ENCODE results near the gene CREG1.

Gene CREG1

DNA sequence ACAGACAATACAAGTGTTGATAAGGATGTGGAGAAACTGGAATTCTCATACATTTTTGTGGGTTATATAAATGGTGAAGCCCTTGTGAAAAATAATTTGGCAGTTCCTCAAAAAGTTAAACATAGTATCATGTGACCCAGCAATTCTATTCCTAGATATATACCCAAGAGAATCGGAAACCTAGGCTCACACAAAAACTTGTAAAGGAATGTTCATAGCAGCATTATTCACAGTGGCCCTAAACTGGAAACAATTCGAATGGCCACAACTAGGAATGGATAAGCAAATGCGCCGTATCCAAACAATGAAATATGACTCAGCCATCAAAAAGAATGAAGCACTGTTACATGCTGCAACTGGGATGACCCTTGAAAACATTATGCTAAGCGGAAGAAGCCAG lies 31.3 kb downstream of the CREG1 start:
- TF ChIP-seq EP300 (IDR thresholded peaks at IDR 0.05; ENCODE audit: borderline replicate concordance) (no peak), RAD21 (IDR thresholded peaks at IDR 0.05; ENCODE audit: low read depth) (no peak), TEAD4 (IDR thresholded peaks at IDR 0.05) (no peak), EGR1 (IDR thresholded peaks at IDR 0.05) (no peak), NFIC (IDR thresholded peaks at IDR 0.05) (no peak), ZBTB7A (IDR thresholded peaks at IDR 0.05; ENCODE audit: low read depth) (no peak), YY1 (IDR thresholded peaks at IDR 0.05; ENCODE audit: low read depth) (no peak), TAF1 (IDR thresholded peaks at IDR 0.05; ENCODE audit: low read depth) (no peak), CREB1 (IDR thresholded peaks at IDR 0.05; ENCODE audit: low read depth) (no peak), FOXM1 (IDR thresholded peaks at IDR 0.05; ENCODE audit: borderline replicate concordance, low read depth) (no peak), CEBPB (IDR thresholded peaks at IDR 0.05) (no peak), REST (IDR thresholded peaks at IDR 0.05; ENCODE audit: low read depth) (no peak), TCF12 (IDR thresholded peaks at IDR 0.05; ENCODE audit: low read depth) (no peak)
- TF ChIP-seq, protein P1, sequence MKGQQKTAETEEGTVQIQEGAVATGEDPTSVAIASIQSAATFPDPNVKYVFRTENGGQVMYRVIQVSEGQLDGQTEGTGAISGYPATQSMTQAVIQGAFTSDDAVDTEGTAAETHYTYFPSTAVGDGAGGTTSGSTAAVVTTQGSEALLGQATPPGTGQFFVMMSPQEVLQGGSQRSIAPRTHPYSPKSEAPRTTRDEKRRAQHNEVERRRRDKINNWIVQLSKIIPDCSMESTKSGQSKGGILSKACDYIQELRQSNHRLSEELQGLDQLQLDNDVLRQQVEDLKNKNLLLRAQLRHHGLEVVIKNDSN (IDR thresholded peaks at IDR 0.05): no peak
- TF ChIP-seq, protein P2, sequence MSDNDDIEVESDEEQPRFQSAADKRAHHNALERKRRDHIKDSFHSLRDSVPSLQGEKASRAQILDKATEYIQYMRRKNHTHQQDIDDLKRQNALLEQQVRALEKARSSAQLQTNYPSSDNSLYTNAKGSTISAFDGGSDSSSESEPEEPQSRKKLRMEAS (IDR thresholded peaks at IDR 0.05): no peak

DNA sequence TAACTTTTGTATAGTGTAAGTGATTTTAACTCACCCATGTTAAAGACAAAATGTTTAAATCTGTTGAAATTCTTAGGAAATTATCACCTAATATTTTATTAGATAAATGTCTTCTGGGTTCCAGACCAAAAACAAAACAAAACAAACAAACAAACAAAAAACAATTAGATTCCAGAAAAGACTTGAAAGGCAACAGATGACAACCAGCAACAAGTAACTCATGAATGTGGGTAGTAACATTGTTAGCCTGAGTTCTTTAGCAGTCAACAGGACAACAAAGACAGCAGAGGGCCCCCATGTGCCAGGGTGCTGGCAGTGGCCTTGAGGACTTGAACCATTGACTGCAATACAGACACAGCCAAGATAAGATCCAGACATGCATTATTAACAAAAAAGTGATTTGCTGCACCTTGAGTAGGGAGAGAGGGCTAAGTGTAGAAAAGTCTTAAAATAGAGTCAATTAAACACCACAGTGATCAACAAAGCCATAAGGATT lies 32.8 kb downstream of the CREG1 start:
- TF ChIP-seq ZBTB7A (IDR thresholded peaks at IDR 0.05; ENCODE audit: low read depth): no peak
- TF ChIP-seq CREB1 (IDR thresholded peaks at IDR 0.05; ENCODE audit: low read depth): no peak
- no peak for TF ChIP-seq NFIC (IDR thresholded peaks at IDR 0.05)
- TF ChIP-seq RAD21 (IDR thresholded peaks at IDR 0.05; ENCODE audit: low read depth): 0 out of 2 replicates have a peak, but pooled peaks have one; percentile 11
- TF ChIP-seq, protein P1 (IDR thresholded peaks at IDR 0.05): no peak
- no peak for TF ChIP-seq YY1 (IDR thresholded peaks at IDR 0.05; ENCODE audit: low read depth)

DNA sequence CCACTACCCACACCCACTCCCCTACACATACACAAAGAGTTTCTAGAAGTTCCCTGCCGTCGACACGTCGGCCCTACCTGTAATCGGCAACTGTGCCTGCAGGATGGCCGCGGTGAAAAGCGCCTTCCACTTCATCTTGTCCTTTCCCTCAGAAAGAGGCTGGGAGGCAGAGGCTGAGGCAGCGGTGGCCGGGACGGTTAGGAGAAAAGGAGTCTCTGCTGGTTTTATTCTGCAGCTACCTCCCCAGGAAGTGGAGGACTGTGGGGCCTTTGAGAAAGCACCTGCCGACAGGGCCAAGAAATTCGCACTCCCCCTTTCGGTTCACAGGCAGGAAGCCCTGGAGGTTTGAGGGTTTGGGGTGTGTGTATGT lies 35.2 kb downstream of the CREG1 start, which contains the start of gene CD247:
CD247 (minus strand) TSS at position 199 of the 370 bp plus-strand sequence; CDS start at position 135, 64 bp downstream.
- TF ChIP-seq CEBPB (IDR thresholded peaks at IDR 0.05) (no peak), CREB1 (IDR thresholded peaks at IDR 0.05; ENCODE audit: low read depth) (no peak), EGR1 (IDR thresholded peaks at IDR 0.05) (no peak), FOXM1 (IDR thresholded peaks at IDR 0.05; ENCODE audit: borderline replicate concordance, low read depth) (no peak), TCF12 (IDR thresholded peaks at IDR 0.05; ENCODE audit: low read depth) (no peak), NFIC (IDR thresholded peaks at IDR 0.05) (no peak), TEAD4 (IDR thresholded peaks at IDR 0.05) (no peak), REST (IDR thresholded peaks at IDR 0.05; ENCODE audit: low read depth) (no peak), TAF1 (IDR thresholded peaks at IDR 0.05; ENCODE audit: low read depth) (no peak)
- TF ChIP-seq, protein P1 (IDR thresholded peaks at IDR 0.05): no peak
- TF ChIP-seq, protein P2 (IDR thresholded peaks at IDR 0.05): no peak

DNA sequence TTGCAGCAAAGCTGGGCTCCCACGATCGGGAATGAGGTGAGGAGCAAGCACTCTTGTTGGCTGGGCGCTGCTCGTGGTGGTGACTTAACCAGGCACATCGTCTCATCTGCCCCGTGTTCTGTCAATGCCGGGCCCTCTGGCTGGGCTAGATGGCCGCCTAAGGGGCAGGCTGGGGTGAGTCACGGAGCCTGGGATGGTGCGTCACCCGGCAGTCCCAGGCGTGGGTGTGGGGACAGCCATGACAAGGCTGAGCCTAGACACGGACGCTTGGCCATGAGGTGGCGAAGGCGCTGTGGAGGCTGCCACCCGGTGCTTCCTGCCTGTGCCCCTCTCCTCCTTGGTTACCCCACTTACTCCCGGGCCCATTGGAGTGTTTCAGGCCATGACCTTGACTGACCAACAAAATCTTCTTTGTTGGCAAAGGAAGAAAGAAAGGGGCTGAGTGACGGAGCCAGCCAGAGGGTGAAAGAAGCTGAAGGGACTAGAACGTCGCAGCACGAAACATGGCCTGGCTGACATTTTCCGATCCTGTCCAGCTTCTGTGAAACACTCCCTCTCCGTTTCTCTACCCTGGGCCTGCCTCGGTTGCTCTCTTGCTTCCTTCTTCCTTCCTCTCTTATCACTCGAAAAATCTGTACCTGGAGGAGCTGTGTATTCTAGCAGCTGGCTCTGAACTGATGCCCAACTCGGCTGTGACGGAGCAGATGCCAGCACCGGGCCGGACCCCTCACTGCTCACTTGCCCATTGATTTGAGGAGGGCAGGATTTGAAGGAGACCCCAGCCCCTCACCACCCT lies 35.8 kb downstream of the CREG1 start:
- TF ChIP-seq TAF1 (IDR thresholded peaks at IDR 0.05; ENCODE audit: low read depth) (no peak), NFIC (IDR thresholded peaks at IDR 0.05) (no peak)

- TF ChIP-seq EGR1 (IDR thresholded peaks at IDR 0.05): no peak
- TF ChIP-seq NFIC (IDR thresholded peaks at IDR 0.05): no peak
- TF ChIP-seq RAD21 (IDR thresholded peaks at IDR 0.05; ENCODE audit: low read depth): no peak
- TF ChIP-seq, protein P1 (IDR thresholded peaks at IDR 0.05): no peak
These were observed 36.9 kb downstream of the CREG1 start for GRCh38 chr1:167516404-167517388.
